H9 (cell line): Measurements from ENCODE around the gene MCU. TPM values are rescaled to one million over a fixed set of nuclear protein-coding genes. Genes with fewer than 3 reads are reported as not detected.

Source experiments
- DNase-seq: peaks from one replicate; pipeline ENCODE4 v3.0.0-alpha.2; 2017
- H2AFZ ChIP-seq: one replicate; pipeline ENCODE4 v1.6.1; 2013; ENCODE audit warnings: mild to moderate bottlenecking, low read length, control low read depth, moderate library complexity
- H2AK5ac ChIP-seq: 2 replicates; pipeline ENCODE4 v1.6.1; 2013; ENCODE audit warnings: low read length, control low read depth, mixed read lengths; ENCODE audit not compliant: insufficient read length
- H2BK120ac ChIP-seq: one replicate; pipeline ENCODE4 v1.6.1; 2013; ENCODE audit warnings: low read depth, mild to moderate bottlenecking, low read length, control low read depth, inconsistent platforms; ENCODE audit not compliant: poor library complexity, severe bottlenecking
- H2BK12ac ChIP-seq: 2 replicates; pipeline ENCODE4 v1.6.1; 2013; ENCODE audit warnings: low read length, control low read depth, mixed read lengths, low read depth; ENCODE audit not compliant: insufficient read length
- H2BK15ac ChIP-seq: 2 replicates; pipeline ENCODE4 v1.6.1; 2013; ENCODE audit warnings: low read depth, low read length, control low read depth
- H2BK20ac ChIP-seq: one replicate; pipeline ENCODE4 v1.6.1; 2013; ENCODE audit warnings: low read depth, mild to moderate bottlenecking, low read length, control low read depth, inconsistent platforms; ENCODE audit not compliant: poor library complexity, severe bottlenecking
- H2BK5ac ChIP-seq: 2 replicates; pipeline ENCODE4 v1.6.1; 2013; ENCODE audit warnings: low read length, control low read depth, mixed read lengths; ENCODE audit not compliant: insufficient read length
- H3K14ac ChIP-seq: 2 replicates; pipeline ENCODE4 v1.6.1; 2013; ENCODE audit warnings: low read length, control low read depth; ENCODE audit not compliant: insufficient read depth
- H3K18ac ChIP-seq: 2 replicates; pipeline ENCODE4 v1.6.1; 2013; ENCODE audit warnings: low read depth, mild to moderate bottlenecking, mixed read lengths, low read length, control low read depth; ENCODE audit not compliant: insufficient read length
- H3K23ac ChIP-seq: 2 replicates; pipeline ENCODE4 v1.6.1; 2013; ENCODE audit warnings: low read length, control low read depth, mixed read lengths, low read depth; ENCODE audit not compliant: insufficient read length
- H3K23me2 ChIP-seq: 2 replicates; pipeline ENCODE4 v1.6.1; 2013; ENCODE audit warnings: low read depth, mild to moderate bottlenecking, mixed read lengths, low read length, control low read depth; ENCODE audit not compliant: insufficient read length, poor library complexity, severe bottlenecking
- H3K27ac ChIP-seq: 2 replicates; pipeline ENCODE4 v1.5.1; 2013; ENCODE audit warnings: low read length, control low read depth, mixed read lengths, low read depth; ENCODE audit not compliant: insufficient read length
- H3K27me3 ChIP-seq: 2 replicates; pipeline ENCODE4 v1.6.1; 2013; ENCODE audit warnings: low read length, control low read depth, inconsistent platforms; ENCODE audit not compliant: insufficient read depth
- H3K4ac ChIP-seq: 2 replicates; pipeline ENCODE4 v1.6.1; 2013; ENCODE audit warnings: low read depth, mild to moderate bottlenecking, control low read depth, inconsistent platforms, low read length, moderate library complexity
- H3K4me1 ChIP-seq: 2 replicates; pipeline ENCODE4 v1.6.1; 2013; ENCODE audit warnings: low read length, control low read depth, inconsistent platforms; ENCODE audit not compliant: insufficient read depth
- H3K4me2 ChIP-seq: 2 replicates; pipeline ENCODE4 v1.6.1; 2013; ENCODE audit warnings: low read length, control low read depth, mixed read lengths; ENCODE audit not compliant: insufficient read length, insufficient read depth
- H3K56ac ChIP-seq: 2 replicates; pipeline ENCODE4 v1.6.1; 2013; ENCODE audit warnings: low read depth, mild to moderate bottlenecking, mixed read lengths, low read length, control low read depth; ENCODE audit not compliant: insufficient read length
- H3K79me1 ChIP-seq: 2 replicates; pipeline ENCODE4 v1.6.1; 2013; ENCODE audit warnings: low read depth, mild to moderate bottlenecking, moderate library complexity, low read length, control low read depth, inconsistent platforms; ENCODE audit not compliant: insufficient read depth, poor library complexity, severe bottlenecking
- H3K79me2 ChIP-seq: 2 replicates; pipeline ENCODE4 v1.6.1; 2013; ENCODE audit warnings: low read length, control low read depth, inconsistent platforms; ENCODE audit not compliant: insufficient read depth
- H3K9ac ChIP-seq: 2 replicates; pipeline ENCODE4 v1.6.1; 2013; ENCODE audit warnings: low read length, control low read depth, mixed read lengths; ENCODE audit not compliant: insufficient read length; ENCODE audit errors: extremely low read depth
- H3K9me3 ChIP-seq: one replicate; pipeline ENCODE4 v1.6.1; 2013; ENCODE audit warnings: low read depth, low read length, inconsistent platforms; ENCODE audit not compliant: control insufficient read depth
- H3T11ph ChIP-seq: one replicate; pipeline ENCODE4 v1.6.1; 2013; ENCODE audit warnings: mild to moderate bottlenecking, low read length, control low read depth, inconsistent platforms
- H4K20me1 ChIP-seq: one replicate; pipeline ENCODE4 v1.6.1; 2013; ENCODE audit not compliant: control insufficient read depth, insufficient read length, insufficient read depth
- H4K5ac ChIP-seq: 2 replicates; pipeline ENCODE4 v1.6.1; 2013; ENCODE audit warnings: low read depth, mild to moderate bottlenecking, mixed read lengths, low read length, control low read depth; ENCODE audit not compliant: insufficient read length
- H4K8ac ChIP-seq: replicated peaks from 2 replicates; pipeline ENCODE4 v1.6.1; 2013; ENCODE audit warnings: low read length, control low read depth, mixed read lengths, low read depth; ENCODE audit not compliant: insufficient read length
- H4K91ac ChIP-seq: 2 replicates; pipeline ENCODE4 v1.6.1; 2013; ENCODE audit warnings: low read depth, mild to moderate bottlenecking, moderate library complexity, mixed read lengths, low read length, control low read depth; ENCODE audit not compliant: insufficient read length
- H3K27ac Mint-ChIP-seq, 3 experiments: 2 replicates in 2 of 3; 3 replicates in 1 of 3; pipeline ENCODE4 v1.8.0; 2020 to 2021; ENCODE audit warnings: mixed read lengths in 3 of 3, mild to moderate bottlenecking in 1 of 3, moderate library complexity in 1 of 3
- H3K27me3 Mint-ChIP-seq: 2 replicates; pipeline ENCODE4 v1.8.0; 2021; ENCODE audit warnings: low read depth, mild to moderate bottlenecking, moderate library complexity, mixed read lengths
- H3K36me3 Mint-ChIP-seq, 3 experiments: 2 replicates in 2 of 3; 3 replicates in 1 of 3; pipeline ENCODE4 v1.8.0; 2020 to 2021; ENCODE audit warnings: low read depth in 3 of 3, mixed read lengths in 3 of 3; ENCODE audit not compliant: insufficient read depth in 1 of 3
- H3K4me1 Mint-ChIP-seq, 2 experiments: 2 replicates each; pipeline ENCODE4 v1.8.0; 2020; ENCODE audit warnings: mixed read lengths in 2 of 2
- H3K4me3 Mint-ChIP-seq, 2 experiments: 2 replicates in 1 of 2; 3 replicates in 1 of 2; pipeline ENCODE4 v1.8.0; 2020 to 2021; ENCODE audit warnings: mild to moderate bottlenecking in 2 of 2, mixed read lengths in 2 of 2, moderate library complexity in 1 of 2
- H3K9me3 Mint-ChIP-seq, 2 experiments: 2 replicates in 1 of 2; 3 replicates in 1 of 2; pipeline ENCODE4 v1.8.0; 2020; ENCODE audit warnings: mild to moderate bottlenecking in 2 of 2, mixed read lengths in 2 of 2, moderate library complexity in 1 of 2
- WGBS: extraction: QIAGEN DNeasy Blood & Tissue Kit; methylation state at CpG from one replicate; pipeline ENCODE4 v1.1.7; 2013; ENCODE audit warnings: missing lambda C conversion rate, low lambda C conversion rate, mixed read lengths; ENCODE audit not compliant: insufficient read length; ENCODE audit errors: extremely low coverage; 5-methylcytosine and 5-hydroxymethylcytosine counted together
- total RNA-seq: library from RNA; stranded (reverse); gene quantifications from 2 replicates; pipeline ENCODE4 v1.2.1, GENCODE V29; 2021
- TF ChIP-seq, protein P1 (sequence below): fragments of 200-600 bp; sonication (generic); conservative IDR thresholded peaks from 3 replicates; pipeline ENCODE4 v1.8.0; 2021; ENCODE audit warnings: antibody characterized with exemption, mild to moderate bottlenecking

The MCU gene
- total RNA-seq, 1 experiment from 2014 or later: 36.6 TPM

DNA sequence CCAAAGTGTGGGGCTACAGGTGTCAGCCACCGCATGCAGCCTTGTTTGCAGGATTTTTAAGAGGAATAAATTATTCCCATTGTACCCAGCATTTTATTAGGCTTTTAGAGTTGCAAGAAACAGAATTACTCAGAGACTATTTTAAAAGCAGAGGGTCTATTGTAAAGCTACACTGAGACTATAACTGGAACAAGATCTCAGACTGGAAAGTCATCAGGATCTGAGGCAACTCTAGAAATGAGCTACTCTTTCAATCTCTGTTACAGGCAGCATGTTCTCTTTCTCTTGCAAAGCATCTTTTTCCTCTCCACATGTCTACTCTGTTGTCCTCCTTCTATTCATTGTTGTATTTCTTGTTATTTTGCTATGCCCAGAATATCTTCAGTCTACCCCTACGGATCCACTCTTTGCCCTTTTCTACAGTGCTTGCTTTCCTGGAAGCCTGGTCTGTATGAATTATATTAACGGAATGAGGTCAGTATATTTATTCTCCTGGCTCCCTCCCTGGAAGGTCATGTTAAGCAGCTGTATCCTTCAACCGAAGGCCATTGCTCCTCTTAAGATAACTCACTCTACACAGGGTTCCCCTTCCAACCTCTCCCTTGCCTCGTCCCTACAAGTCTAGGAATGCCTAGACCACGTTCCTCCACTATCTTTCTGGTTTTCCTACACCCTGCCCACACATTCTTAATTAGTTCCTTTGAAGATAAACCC is 38.4 kb upstream of the MCU start:
- Histone ChIP-seq H3K14ac (no peak overlapping the region), H2AK5ac (no peak overlapping the region), H3K27ac (no peak overlapping the region), H3K23ac (no peak overlapping the region), H2BK5ac (no peak overlapping the region), H3K56ac (no peak overlapping the region), H4K8ac (no peak overlapping the region), H3K4me2 (no peak overlapping the region), H3K79me2 (no peaks in the 10 kb centered on the region), H3K23me2 (no peaks in the 10 kb centered on the region), H2BK120ac (no peak overlapping the region), H2BK12ac (no peak overlapping the region), H4K20me1 (no peaks in the 10 kb centered on the region), H2BK20ac (no peak overlapping the region), H2BK15ac (no peak overlapping the region), H4K5ac (no peak overlapping the region), H3K4ac (no peak overlapping the region), H3K18ac (no peak overlapping the region), H3K9me3 (no peaks in the 10 kb centered on the region), H3K27me3 (no peaks in the 10 kb centered on the region), H3K79me1 (no peaks in the 10 kb centered on the region), H3K9ac (no peak overlapping the region), H4K91ac (no peak overlapping the region), H3K4me1 (no peaks in the 10 kb centered on the region), H2AFZ (no peak overlapping the region), H3T11ph (no peak overlapping the region)
- Mint-ChIP-seq H3K9me3 (no peaks in the 10 kb centered on the region), H3K4me3 (no peak overlapping the region), H3K36me3 (no peaks in the 10 kb centered on the region), H3K4me1 (peaks cover 0 to 2% of the 10 kb centered on the region in 2 experiments; a peak in 1 of 4 replicates), H3K27me3 (no peaks in the 10 kb centered on the region), H3K27ac (no peak overlapping the region)
- WGBS: no CpG with 5 or more reads among the region's 6 CpGs
- no peak for DNase-seq
- TF ChIP-seq, protein P1, sequence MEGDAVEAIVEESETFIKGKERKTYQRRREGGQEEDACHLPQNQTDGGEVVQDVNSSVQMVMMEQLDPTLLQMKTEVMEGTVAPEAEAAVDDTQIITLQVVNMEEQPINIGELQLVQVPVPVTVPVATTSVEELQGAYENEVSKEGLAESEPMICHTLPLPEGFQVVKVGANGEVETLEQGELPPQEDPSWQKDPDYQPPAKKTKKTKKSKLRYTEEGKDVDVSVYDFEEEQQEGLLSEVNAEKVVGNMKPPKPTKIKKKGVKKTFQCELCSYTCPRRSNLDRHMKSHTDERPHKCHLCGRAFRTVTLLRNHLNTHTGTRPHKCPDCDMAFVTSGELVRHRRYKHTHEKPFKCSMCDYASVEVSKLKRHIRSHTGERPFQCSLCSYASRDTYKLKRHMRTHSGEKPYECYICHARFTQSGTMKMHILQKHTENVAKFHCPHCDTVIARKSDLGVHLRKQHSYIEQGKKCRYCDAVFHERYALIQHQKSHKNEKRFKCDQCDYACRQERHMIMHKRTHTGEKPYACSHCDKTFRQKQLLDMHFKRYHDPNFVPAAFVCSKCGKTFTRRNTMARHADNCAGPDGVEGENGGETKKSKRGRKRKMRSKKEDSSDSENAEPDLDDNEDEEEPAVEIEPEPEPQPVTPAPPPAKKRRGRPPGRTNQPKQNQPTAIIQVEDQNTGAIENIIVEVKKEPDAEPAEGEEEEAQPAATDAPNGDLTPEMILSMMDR: no peak
